ENCODE data around the gene MEI1.

MEI1 gene

DNA sequence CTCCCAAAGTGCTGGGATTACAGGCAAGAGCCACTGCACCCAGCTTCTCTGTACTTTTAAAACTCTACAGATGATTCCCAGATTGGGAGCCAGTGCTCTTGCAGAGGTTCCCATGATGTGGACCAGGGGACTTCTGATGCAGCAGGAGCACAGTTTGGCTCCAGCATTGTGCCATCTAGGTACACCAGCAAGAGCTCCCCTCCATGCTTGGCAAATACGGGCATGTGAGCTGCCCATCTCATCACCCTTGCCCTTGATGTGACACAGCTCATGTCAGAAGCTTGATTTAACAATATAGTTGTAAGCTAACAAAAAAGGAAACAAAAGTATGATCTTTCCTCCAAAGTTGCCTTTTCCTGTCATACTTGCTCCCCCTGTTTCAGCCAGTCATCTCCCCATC is 39.4 kb upstream of the MEI1 start:
- H3K9me3 ChIP-seq (ENCODE audit: insufficient read depth, low read depth, low read length) = peaks cover 1% of the 10 kb centered on the region
- H3K36me3 ChIP-seq (ENCODE audit: control insufficient read depth in 1 of 2, insufficient read depth in 2 of 2, low read length in 2 of 2) = peaks cover 56 to 72% of the 10 kb centered on the region in 2 experiments
- H3K14ac ChIP-seq (ENCODE audit: low read length) = no peak overlapping the region
- WGBS (ENCODE audit: extremely low coverage, insufficient coverage, insufficient read length) = no CpG with 5 or more reads among the region's 1 CpG
- H3K9ac ChIP-seq (ENCODE audit: low read length) = no peak overlapping the region
- H2AFZ ChIP-seq (ENCODE audit: insufficient read depth, low read length, poor library complexity) = no peak overlapping the region
- H3K4ac ChIP-seq (ENCODE audit: low read depth, low read length) = no peak overlapping the region
- no peak overlapping the region for H3K4me2 ChIP-seq (ENCODE audit: low read length)
- H2BK120ac ChIP-seq (ENCODE audit: insufficient read depth, low read length, poor library complexity) = no peak overlapping the region
- no peak overlapping the region for H3K23ac ChIP-seq (ENCODE audit: low read length)
- no peak overlapping the region for H2AK5ac ChIP-seq (ENCODE audit: low read length)
- H3K4me3 ChIP-seq (ENCODE audit: low read depth, low read length) = no peak overlapping the region
- H3K4me1 ChIP-seq (ENCODE audit: control insufficient read depth in 1 of 2, insufficient read depth in 2 of 2, low read length in 2 of 2) = no peaks in the 10 kb centered on the region
- no peak overlapping the region for H2BK5ac ChIP-seq (ENCODE audit: low read depth, low read length, poor library complexity)
- no peaks in the 10 kb centered on the region for H3K79me1 ChIP-seq (ENCODE audit: low read length)
- H4K12ac ChIP-seq (ENCODE audit: low read depth, low read length) = no peak overlapping the region
- H2BK12ac ChIP-seq (ENCODE audit: low read length) = no peak overlapping the region
- no peaks in the 10 kb centered on the region for H3K79me2 ChIP-seq (ENCODE audit: control insufficient read depth, insufficient read depth, low read length, poor library complexity)
- H3K27me3 ChIP-seq (ENCODE audit: insufficient read depth, low read length) = no peaks in the 10 kb centered on the region
- H3K18ac ChIP-seq (ENCODE audit: low read length) = no peak overlapping the region
- no peak for DNase-seq
- H3K27ac ChIP-seq (ENCODE audit: low read depth, low read length) = no peak overlapping the region
- no peak overlapping the region for H4K91ac ChIP-seq (ENCODE audit: low read depth, low read length)
- H4K8ac ChIP-seq (ENCODE audit: low read depth, low read length) = no peak overlapping the region

DNA sequence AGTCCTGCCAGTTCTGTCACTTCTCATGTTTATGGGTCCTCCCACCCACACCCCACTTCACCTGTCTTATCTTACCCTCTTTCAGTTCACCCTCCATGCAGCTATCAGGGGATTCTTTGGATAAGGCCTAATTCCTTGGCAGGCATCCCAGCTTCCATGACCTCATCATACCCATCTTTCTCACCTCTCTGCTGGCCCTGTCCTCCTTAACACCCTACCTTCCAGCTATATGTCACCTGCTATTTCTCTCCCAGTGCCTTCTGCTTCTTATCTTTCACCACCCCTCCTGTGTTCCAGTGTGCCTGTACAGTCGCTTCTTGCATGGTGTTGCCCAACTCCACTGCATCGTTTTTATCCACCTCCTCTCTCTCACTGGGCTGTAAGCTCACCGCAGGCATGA is 38.9 kb upstream of the MEI1 start:
- H3K23ac ChIP-seq (ENCODE audit: low read length) = no peak overlapping the region
- no peak overlapping the region for H3K27ac ChIP-seq (ENCODE audit: low read depth, low read length)
- no CpG with 5 or more reads among the region's 3 CpGs for WGBS (ENCODE audit: extremely low coverage, insufficient coverage, insufficient read length)
- no peak for DNase-seq
- no peak overlapping the region for H4K91ac ChIP-seq (ENCODE audit: low read depth, low read length)
- H3K27me3 ChIP-seq (ENCODE audit: insufficient read depth, low read length) = no peaks in the 10 kb centered on the region
- no peak overlapping the region for H4K8ac ChIP-seq (ENCODE audit: low read depth, low read length)
- H2AK5ac ChIP-seq (ENCODE audit: low read length) = no peak overlapping the region
- H4K12ac ChIP-seq (ENCODE audit: low read depth, low read length) = no peak overlapping the region
- H3K9ac ChIP-seq (ENCODE audit: low read length) = no peak overlapping the region
- no peak overlapping the region for H2BK5ac ChIP-seq (ENCODE audit: low read depth, low read length, poor library complexity)
- peaks cover 1% of the 10 kb centered on the region for H3K9me3 ChIP-seq (ENCODE audit: insufficient read depth, low read depth, low read length)
- peaks cover 53 to 76% of the 10 kb centered on the region in 2 experiments for H3K36me3 ChIP-seq (ENCODE audit: control insufficient read depth in 1 of 2, insufficient read depth in 2 of 2, low read length in 2 of 2)
- no peaks in the 10 kb centered on the region for H3K79me1 ChIP-seq (ENCODE audit: low read length)
- H3K18ac ChIP-seq (ENCODE audit: low read length) = no peak overlapping the region
- no peak overlapping the region for H3K14ac ChIP-seq (ENCODE audit: low read length)
- H3K79me2 ChIP-seq (ENCODE audit: control insufficient read depth, insufficient read depth, low read length, poor library complexity) = no peaks in the 10 kb centered on the region
- H2AFZ ChIP-seq (ENCODE audit: insufficient read depth, low read length, poor library complexity) = no peak overlapping the region
- H2BK12ac ChIP-seq (ENCODE audit: low read length) = no peak overlapping the region
- no peak overlapping the region for H3K4me3 ChIP-seq (ENCODE audit: low read depth, low read length)
- no peak overlapping the region for H3K4ac ChIP-seq (ENCODE audit: low read depth, low read length)
- H3K4me1 ChIP-seq (ENCODE audit: control insufficient read depth in 1 of 2, insufficient read depth in 2 of 2, low read length in 2 of 2) = no peaks in the 10 kb centered on the region
- no peak overlapping the region for H3K4me2 ChIP-seq (ENCODE audit: low read length)
- no peak overlapping the region for H2BK120ac ChIP-seq (ENCODE audit: insufficient read depth, low read length, poor library complexity)

DNA sequence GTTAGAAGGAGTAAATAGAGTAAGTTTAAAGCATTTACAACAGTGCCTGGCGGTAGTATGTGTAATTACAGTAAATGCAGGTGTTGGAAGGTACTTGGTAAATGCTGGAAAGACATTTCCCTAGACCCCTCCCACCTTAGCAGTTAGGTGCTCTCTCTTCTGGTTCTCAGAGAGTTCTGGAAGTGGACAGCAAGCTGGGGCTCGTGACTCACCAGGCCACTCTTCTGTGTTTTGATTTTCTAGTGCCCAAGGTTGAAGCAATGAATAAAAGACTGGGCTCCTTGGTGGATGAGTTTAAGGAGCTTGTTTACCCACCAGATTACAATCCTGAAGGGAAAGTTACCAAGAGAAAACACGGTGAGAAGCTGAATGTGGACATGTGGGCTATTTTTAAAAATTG is 38.2 kb upstream of the MEI1 start:
- Histone ChIP-seq H3K9me3 (ENCODE audit: insufficient read depth, low read depth, low read length) (peaks cover 1% of the 10 kb centered on the region), H4K12ac (ENCODE audit: low read depth, low read length) (no peak overlapping the region), H3K27ac (ENCODE audit: low read depth, low read length) (no peak overlapping the region), H2AFZ (ENCODE audit: insufficient read depth, low read length, poor library complexity) (no peak overlapping the region), H3K4ac (ENCODE audit: low read depth, low read length) (no peak overlapping the region), H4K8ac (ENCODE audit: low read depth, low read length) (no peak overlapping the region), H3K4me2 (ENCODE audit: low read length) (no peak overlapping the region), H3K4me3 (ENCODE audit: low read depth, low read length) (no peak overlapping the region), H3K79me1 (ENCODE audit: low read length) (no peaks in the 10 kb centered on the region), H3K27me3 (ENCODE audit: insufficient read depth, low read length) (no peaks in the 10 kb centered on the region), H2BK5ac (ENCODE audit: low read depth, low read length, poor library complexity) (no peak overlapping the region), H2BK120ac (ENCODE audit: insufficient read depth, low read length, poor library complexity) (no peak overlapping the region), H3K23ac (ENCODE audit: low read length) (no peak overlapping the region), H3K9ac (ENCODE audit: low read length) (no peak overlapping the region), H3K18ac (ENCODE audit: low read length) (no peak overlapping the region), H3K14ac (ENCODE audit: low read length) (no peak overlapping the region), H2BK12ac (ENCODE audit: low read length) (no peak overlapping the region), H3K79me2 (ENCODE audit: control insufficient read depth, insufficient read depth, low read length, poor library complexity) (no peaks in the 10 kb centered on the region), H4K91ac (ENCODE audit: low read depth, low read length) (no peak overlapping the region), H2AK5ac (ENCODE audit: low read length) (no peak overlapping the region), H3K4me1 (ENCODE audit: control insufficient read depth in 1 of 2, insufficient read depth in 2 of 2, low read length in 2 of 2) (no peaks in the 10 kb centered on the region), H3K36me3 (ENCODE audit: control insufficient read depth in 1 of 2, insufficient read depth in 2 of 2, low read length in 2 of 2) (peaks cover 47 to 71% of the 10 kb centered on the region in 2 experiments)
- WGBS (ENCODE audit: extremely low coverage, insufficient coverage, insufficient read length) = no CpG with 5 or more reads among the region's 3 CpGs
- DNase-seq = no peak

DNA sequence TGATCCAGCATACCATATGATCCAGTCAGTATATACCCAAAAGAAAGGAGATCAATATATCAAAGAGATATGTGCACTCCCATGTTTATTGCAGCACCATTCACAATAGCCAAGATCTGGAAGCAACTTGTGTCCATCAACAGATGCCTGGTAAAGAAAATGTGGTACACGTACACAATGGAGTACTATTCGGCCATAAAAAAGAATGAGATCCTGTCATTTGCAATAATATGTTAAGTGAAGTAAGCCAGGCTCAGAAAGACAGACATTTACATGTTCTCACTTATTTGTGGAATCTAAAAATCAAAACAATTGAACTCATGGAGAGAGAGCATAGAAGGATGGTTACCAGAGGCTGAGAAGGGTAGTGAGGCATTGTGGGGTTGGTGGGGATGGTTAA is 37.6 kb upstream of the MEI1 start:
- Histone ChIP-seq H3K36me3 (ENCODE audit: control insufficient read depth in 1 of 2, insufficient read depth in 2 of 2, low read length in 2 of 2) (peaks cover 44 to 67% of the 10 kb centered on the region in 2 experiments), H3K4ac (ENCODE audit: low read depth, low read length) (no peak overlapping the region), H3K79me1 (ENCODE audit: low read length) (no peaks in the 10 kb centered on the region), H3K9me3 (ENCODE audit: insufficient read depth, low read depth, low read length) (peaks cover 1% of the 10 kb centered on the region), H3K18ac (ENCODE audit: low read length) (no peak overlapping the region), H3K4me2 (ENCODE audit: low read length) (no peak overlapping the region), H3K9ac (ENCODE audit: low read length) (no peak overlapping the region), H2BK12ac (ENCODE audit: low read length) (no peak overlapping the region), H2AK5ac (ENCODE audit: low read length) (no peak overlapping the region), H3K14ac (ENCODE audit: low read length) (no peak overlapping the region), H3K4me3 (ENCODE audit: low read depth, low read length) (no peak overlapping the region), H3K23ac (ENCODE audit: low read length) (no peak overlapping the region), H4K91ac (ENCODE audit: low read depth, low read length) (no peak overlapping the region), H2BK5ac (ENCODE audit: low read depth, low read length, poor library complexity) (no peak overlapping the region), H3K4me1 (ENCODE audit: control insufficient read depth in 1 of 2, insufficient read depth in 2 of 2, low read length in 2 of 2) (no peaks in the 10 kb centered on the region), H3K27me3 (ENCODE audit: insufficient read depth, low read length) (no peaks in the 10 kb centered on the region), H4K12ac (ENCODE audit: low read depth, low read length) (no peak overlapping the region), H2BK120ac (ENCODE audit: insufficient read depth, low read length, poor library complexity) (no peak overlapping the region), H3K27ac (ENCODE audit: low read depth, low read length) (no peak overlapping the region), H4K8ac (ENCODE audit: low read depth, low read length) (no peak overlapping the region), H2AFZ (ENCODE audit: insufficient read depth, low read length, poor library complexity) (no peak overlapping the region), H3K79me2 (ENCODE audit: control insufficient read depth, insufficient read depth, low read length, poor library complexity) (no peaks in the 10 kb centered on the region)
- WGBS (ENCODE audit: extremely low coverage, insufficient coverage, insufficient read length) = no CpG with 5 or more reads among the region's 2 CpGs
- no peak for DNase-seq
